NCI-H2196 treated with DMSO at 0.1 percent for 48 hours (cell line): Measurements from ENCODE around the gene ASTN2.

Experiments
- DNase-seq: peaks from one replicate; lab custom pipeline; 2025; ENCODE audit not compliant: unreplicated experiment; lab: John Stamatoyannopoulos, UW

ASTN2 gene

DNA sequence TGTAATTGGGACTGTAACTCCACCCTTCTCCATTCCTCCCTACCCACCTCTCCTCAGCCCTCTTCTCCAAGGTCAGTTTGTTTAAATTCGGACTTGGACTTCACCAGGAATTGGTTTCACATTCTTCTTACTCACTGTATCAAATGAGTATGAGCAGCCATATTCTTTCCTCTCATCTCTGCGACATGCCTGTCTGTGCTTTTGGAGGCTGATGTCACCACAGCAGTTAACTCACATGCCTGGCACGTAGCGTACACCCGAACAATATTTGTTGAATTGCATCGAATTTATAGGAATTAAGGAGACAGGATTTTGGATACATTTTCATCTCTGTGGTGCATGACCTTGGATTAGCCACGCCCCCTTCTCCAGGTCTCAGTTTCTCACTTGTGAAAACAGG is 291.1 kb downstream of the ASTN2 start:
- DNase-seq: no peak

GRCh38 chr9:117122953-117123352 is 291.9 kb downstream of the ASTN2 start:
- DNase-seq: no peak

GRCh38 chr9:117122102-117122501 is 292.8 kb downstream of the ASTN2 start:
- DNase-seq: no peak

GRCh38 chr9:117121316-117121715 is 293.5 kb downstream of the ASTN2 start:
- DNase-seq: peak; percentile 3

- no peak for DNase-seq
Observed at GRCh38 chr9:117120061-117120460, 294.8 kb downstream of the ASTN2 start.

- DNase-seq: no peak
Observed at GRCh38 chr9:117116084-117116483, 298.8 kb downstream of the ASTN2 start.

- DNase-seq: no peak
Observed at GRCh38 chr9:117114768-117115167, 300.1 kb downstream of the ASTN2 start.

DNA sequence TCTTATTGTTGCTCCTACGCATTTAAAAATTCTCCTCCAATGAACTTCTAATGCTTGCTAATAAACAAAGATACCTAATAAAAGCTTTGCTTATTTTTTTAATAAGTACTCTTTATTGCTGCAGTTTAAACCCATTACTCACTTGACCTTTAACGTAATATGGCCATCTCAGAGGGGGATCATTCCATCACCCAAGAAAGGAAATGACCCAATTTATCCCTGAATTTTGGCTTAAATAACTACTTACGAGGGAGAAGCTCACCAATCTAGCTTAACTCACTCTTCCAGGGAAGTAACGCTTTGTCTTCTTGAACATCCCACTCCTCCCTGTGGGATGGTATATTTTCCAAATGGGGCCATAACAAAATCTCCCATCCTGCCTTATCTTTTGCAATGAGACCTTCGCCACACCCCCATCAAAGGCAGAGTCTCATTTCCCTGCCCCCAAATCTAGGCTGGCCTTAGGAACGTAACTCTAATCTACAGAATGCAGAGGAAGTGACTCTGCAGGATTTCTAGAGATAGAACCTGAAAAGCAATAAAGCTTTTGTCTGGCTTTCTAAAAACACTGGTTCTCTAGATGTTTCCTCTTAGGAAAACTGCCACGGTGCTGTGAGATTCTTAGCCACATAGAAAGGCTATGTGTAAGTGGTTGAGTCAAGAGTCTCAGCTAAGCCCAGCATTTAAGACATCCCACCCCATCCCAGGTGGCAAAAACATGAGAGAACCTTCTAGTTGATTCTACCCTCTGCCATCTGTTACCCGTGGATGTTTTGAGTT is 310.0 kb downstream of the ASTN2 start:
- DNase-seq: no peak

DNA sequence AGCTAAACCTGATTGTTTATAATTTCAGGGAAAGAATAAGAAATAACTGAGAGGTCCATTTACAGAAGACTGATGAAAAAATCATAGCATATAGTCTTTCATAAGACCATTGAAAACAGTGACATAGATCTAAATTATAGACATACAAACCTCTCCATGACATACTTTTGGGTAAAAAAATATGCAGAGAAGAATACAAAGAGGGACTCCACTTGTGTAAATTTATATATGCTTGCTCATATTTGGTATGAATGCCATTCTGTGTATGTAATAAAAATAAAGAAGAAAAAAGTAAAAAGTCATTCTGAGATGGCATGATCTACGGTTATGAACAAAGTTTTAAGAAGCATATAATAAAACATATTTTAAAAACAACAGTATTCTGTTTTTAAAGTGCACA is 310.7 kb downstream of the ASTN2 start:
- DNase-seq: no peak

DNA sequence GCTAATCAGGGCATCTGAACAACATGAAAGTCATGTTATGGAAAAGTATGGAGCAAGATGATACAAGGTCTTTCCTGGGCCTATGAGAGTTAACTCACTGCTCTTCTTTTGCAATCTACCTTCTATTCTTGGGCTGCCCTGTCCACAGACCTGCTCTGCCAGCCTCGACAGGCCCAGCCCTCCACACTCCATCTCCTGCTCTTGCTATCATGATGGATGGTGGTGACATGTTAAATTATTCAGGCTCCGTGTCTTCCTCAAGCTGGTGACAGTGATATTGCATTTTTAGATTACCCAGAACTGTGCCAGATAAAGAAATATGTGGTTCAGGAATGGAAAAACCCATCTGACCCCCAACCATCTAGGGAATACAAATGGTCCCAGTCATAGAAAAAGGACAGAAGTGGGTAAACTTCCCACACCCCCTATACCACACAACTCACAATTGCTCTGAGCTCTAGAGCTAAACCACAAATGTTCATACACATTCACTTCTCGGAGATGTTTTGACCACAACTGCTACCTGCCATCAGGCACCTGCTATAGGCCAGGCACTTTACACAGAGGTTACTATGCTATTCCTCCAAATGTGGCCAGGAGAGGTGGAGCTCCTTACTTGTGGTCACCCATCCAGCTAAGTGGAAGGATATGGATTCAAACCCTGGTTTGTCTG is 311.3 kb downstream of the ASTN2 start:
- DNase-seq: no peak

DNA sequence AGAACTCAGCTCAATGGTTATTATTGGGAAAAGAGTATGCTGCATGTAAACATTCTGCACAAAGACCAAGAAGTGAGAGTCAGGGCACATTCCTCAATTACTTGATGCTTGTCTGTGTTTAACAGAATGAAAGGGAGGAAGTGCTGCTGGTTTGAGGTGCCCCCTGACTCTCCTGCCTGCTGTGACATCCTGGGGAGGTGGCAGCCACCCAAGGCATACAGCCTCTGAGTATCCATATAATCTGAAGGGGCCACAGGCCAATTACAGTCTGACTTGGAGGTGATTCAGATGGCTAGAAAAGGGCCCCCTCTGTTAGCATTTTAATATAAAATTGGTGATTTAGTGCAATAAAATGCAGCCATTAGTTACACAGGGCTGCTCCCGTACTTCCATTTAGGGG is 313.8 kb downstream of the ASTN2 start:
- no peak for DNase-seq

- DNase-seq: no peak
Observed at GRCh38 chr9:117098331-117098730, 316.5 kb downstream of the ASTN2 start.

- DNase-seq: no peak
Observed at GRCh38 chr9:117097761-117098160, 317.1 kb downstream of the ASTN2 start.

- no peak for DNase-seq
Observed at GRCh38 chr9:117096138-117096537, 318.7 kb downstream of the ASTN2 start.

DNA sequence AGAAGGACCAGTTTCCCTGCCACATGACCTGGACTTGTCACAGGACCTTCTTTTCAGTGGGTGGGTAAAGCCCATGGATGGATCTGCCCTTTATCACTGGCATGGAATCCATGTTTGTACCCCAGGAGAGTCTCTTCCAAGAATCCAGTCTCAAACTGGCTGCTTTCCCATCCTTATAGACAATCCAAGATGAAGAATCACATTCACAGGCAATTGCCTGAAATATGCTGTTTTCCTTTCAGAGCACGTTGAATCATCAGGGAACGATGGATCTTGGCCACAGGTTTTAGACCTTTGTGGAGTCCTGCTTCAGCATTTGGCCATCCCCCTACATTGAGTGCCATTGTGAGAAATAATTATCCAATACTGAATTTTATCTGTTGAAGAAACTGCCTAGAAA is 319.8 kb downstream of the ASTN2 start:
- DNase-seq: no peak

- no peak for DNase-seq
Observed at GRCh38 chr9:117093891-117094844, 320.7 kb downstream of the ASTN2 start.

DNA sequence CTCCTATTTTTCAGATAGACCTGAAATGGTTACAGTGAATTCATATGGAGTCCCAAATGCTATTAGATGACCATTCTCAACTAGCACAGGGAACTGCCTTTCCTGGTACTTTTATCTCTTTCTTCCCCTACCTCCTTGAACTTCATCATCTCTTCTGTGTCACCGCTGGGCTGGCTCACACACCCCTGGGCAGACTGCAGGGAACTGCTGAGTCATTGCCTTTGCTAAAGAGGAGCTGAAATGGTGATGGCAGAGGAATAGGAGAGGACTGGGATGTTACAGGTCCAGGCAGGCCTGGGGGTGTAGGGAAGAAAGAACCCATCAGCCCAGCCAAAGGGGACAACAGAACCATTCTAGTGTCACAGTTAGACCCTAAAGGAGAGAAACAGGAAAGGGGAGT is 322.3 kb downstream of the ASTN2 start:
- DNase-seq: no peak

- no peak for DNase-seq
Observed at GRCh38 chr9:117091529-117091928, 323.3 kb downstream of the ASTN2 start.

DNA sequence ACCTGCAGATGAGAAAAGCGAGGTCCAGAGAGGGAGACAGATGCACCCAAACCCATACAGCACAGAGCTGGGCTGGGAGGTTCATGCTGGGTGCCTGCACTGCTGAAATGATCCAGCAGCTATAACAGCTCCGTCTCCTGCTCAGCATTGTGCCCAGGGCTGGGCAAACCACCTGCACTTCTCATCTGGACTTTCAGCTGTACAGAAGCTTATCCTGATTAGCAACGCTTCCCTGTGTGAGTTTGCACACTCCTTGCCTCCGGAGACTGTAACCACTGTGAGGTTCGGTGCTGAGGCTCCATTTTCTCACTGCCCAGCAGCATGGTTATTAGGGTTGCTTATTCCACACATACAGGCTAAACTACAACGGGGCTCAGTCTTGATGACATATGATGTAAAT is 326.1 kb downstream of the ASTN2 start:
- DNase-seq: no peak

- no peak for DNase-seq
Observed at GRCh38 chr9:117088140-117088539, 326.7 kb downstream of the ASTN2 start.

- no peak for DNase-seq
Observed at GRCh38 chr9:117084221-117084620, 330.6 kb downstream of the ASTN2 start.

- DNase-seq: no peak
Observed at GRCh38 chr9:117083559-117083958, 331.3 kb downstream of the ASTN2 start.
